ENCODE data around the gene UGP2.
"Not testable (repeated sequence)": the region's sequence is repeated elsewhere in the genome, so short reads cannot be mapped to it uniquely, and the experiment has no call there.

UGP2 gene

GRCh38 chr2:63801455-63801854 lies 40.2 kb upstream of the UGP2 start:
- Histone ChIP-seq H3K27me3 (ENCODE audit: insufficient read depth, low read depth) (no peaks in the 10 kb centered on the region), H3K27ac (no peak overlapping the region), H3K36me3 (ENCODE audit: insufficient read depth) (no peaks in the 10 kb centered on the region), H3K4me3 (IDR thresholded peaks at IDR 0.05; ENCODE audit: insufficient read depth, low read depth, low read length) (no peak overlapping the region), H4K20me1 (ENCODE audit: insufficient read depth) (no peaks in the 10 kb centered on the region), H3K4me1 (ENCODE audit: low read depth, poor library complexity, severe bottlenecking) (no peaks in the 10 kb centered on the region), H2AFZ (ENCODE audit: low read depth) (no peak overlapping the region), H3K4me2 (no peak overlapping the region), H3K79me2 (ENCODE audit: insufficient read depth, low read depth) (no peaks in the 10 kb centered on the region), H3K9ac (no peak overlapping the region)
- no peak for TF ChIP-seq CTCF (conservative IDR thresholded peaks at IDR 0.05; ENCODE audit: low read depth, low read length)

DNA sequence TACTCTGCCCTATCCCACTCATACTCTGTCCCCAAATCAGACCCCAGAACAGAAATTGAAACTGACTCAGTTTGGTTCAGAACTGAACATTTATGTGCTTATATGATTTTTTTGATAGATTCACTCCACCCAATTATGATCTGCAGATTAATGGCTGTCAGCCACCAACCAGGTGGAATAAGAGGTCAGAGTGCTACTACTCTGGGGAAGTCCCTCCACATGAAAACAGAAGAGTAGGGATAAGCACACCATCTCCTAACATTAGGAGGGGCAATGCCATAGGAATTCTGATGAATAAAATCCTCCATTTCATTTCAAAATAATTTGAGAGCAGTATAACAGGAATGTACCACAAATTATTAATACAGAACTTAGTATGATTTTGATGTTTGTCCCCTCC lies 36.3 kb upstream of the UGP2 start:
- Histone ChIP-seq H2AFZ (ENCODE audit: low read depth) (no peak overlapping the region), H3K36me3 (ENCODE audit: insufficient read depth) (no peaks in the 10 kb centered on the region), H3K9ac (no peak overlapping the region), H3K4me3 (IDR thresholded peaks at IDR 0.05; ENCODE audit: insufficient read depth, low read depth, low read length) (no peak overlapping the region), H3K27ac (no peak overlapping the region), H4K20me1 (ENCODE audit: insufficient read depth) (no peaks in the 10 kb centered on the region), H3K27me3 (ENCODE audit: insufficient read depth, low read depth) (no peaks in the 10 kb centered on the region), H3K4me1 (ENCODE audit: low read depth, poor library complexity, severe bottlenecking) (no peaks in the 10 kb centered on the region), H3K4me2 (no peak overlapping the region), H3K79me2 (ENCODE audit: insufficient read depth, low read depth) (no peaks in the 10 kb centered on the region)
- TF ChIP-seq CTCF (conservative IDR thresholded peaks at IDR 0.05; ENCODE audit: low read depth, low read length): no peak

DNA sequence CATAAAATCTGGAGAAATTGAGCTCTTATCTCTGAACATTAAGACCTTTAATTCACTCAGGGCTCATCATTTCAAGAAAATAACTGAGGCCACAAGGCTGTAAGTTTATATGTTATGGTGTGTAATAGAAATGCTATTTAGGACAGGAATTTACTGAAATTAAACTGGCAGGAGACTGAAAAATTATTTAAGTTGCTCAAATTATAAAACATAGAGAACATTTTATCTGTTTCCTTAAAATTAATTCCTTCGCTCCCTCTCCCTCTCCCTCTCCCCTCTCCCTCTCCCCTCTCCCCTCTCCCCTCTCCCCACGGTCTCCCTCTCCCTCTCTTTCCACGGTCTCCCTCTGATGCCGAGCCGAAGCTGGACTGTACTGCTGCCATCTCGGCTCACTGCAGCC lies 33.7 kb upstream of the UGP2 start:
- H4K20me1 ChIP-seq (ENCODE audit: insufficient read depth); H3K4me2 ChIP-seq; H3K79me2 ChIP-seq (ENCODE audit: insufficient read depth, low read depth); H3K27ac ChIP-seq; H3K27me3 ChIP-seq (ENCODE audit: insufficient read depth, low read depth); H2AFZ ChIP-seq (ENCODE audit: low read depth); H3K36me3 ChIP-seq (ENCODE audit: insufficient read depth); H3K9ac ChIP-seq; H3K4me3 ChIP-seq (IDR thresholded peaks at IDR 0.05; ENCODE audit: insufficient read depth, low read depth, low read length); H3K4me1 ChIP-seq (ENCODE audit: low read depth, poor library complexity, severe bottlenecking): not testable (repeated sequence)

GRCh38 chr2:63808911-63809310 lies 32.8 kb upstream of the UGP2 start:
- not testable (repeated sequence) for H3K4me3 ChIP-seq (IDR thresholded peaks at IDR 0.05; ENCODE audit: insufficient read depth, low read depth, low read length); H3K4me1 ChIP-seq (ENCODE audit: low read depth, poor library complexity, severe bottlenecking); H3K4me2 ChIP-seq; H3K36me3 ChIP-seq (ENCODE audit: insufficient read depth); H4K20me1 ChIP-seq (ENCODE audit: insufficient read depth); H3K79me2 ChIP-seq (ENCODE audit: insufficient read depth, low read depth); H2AFZ ChIP-seq (ENCODE audit: low read depth); H3K27ac ChIP-seq; H3K9ac ChIP-seq; H3K27me3 ChIP-seq (ENCODE audit: insufficient read depth, low read depth)

GRCh38 chr2:63811063-63811462 lies 30.6 kb upstream of the UGP2 start:
- Histone ChIP-seq H3K27ac (no peak overlapping the region), H3K4me2 (no peak overlapping the region), H3K79me2 (ENCODE audit: insufficient read depth, low read depth) (no peaks in the 10 kb centered on the region), H2AFZ (ENCODE audit: low read depth) (no peak overlapping the region), H3K4me1 (ENCODE audit: low read depth, poor library complexity, severe bottlenecking) (no peaks in the 10 kb centered on the region), H4K20me1 (ENCODE audit: insufficient read depth) (no peaks in the 10 kb centered on the region), H3K27me3 (ENCODE audit: insufficient read depth, low read depth) (no peaks in the 10 kb centered on the region), H3K9ac (no peak overlapping the region), H3K4me3 (IDR thresholded peaks at IDR 0.05; ENCODE audit: insufficient read depth, low read depth, low read length) (no peak overlapping the region), H3K36me3 (ENCODE audit: insufficient read depth) (no peaks in the 10 kb centered on the region)
- no peak for TF ChIP-seq CTCF (conservative IDR thresholded peaks at IDR 0.05; ENCODE audit: low read depth, low read length)

- not testable (repeated sequence) for H3K79me2 ChIP-seq (ENCODE audit: insufficient read depth, low read depth); H3K4me1 ChIP-seq (ENCODE audit: low read depth, poor library complexity, severe bottlenecking); H3K4me2 ChIP-seq
These were observed 29.8 kb upstream of the UGP2 start for GRCh38 chr2:63811870-63812269.

More at GRCh38 chr2:63811870-63812269, 29.8 kb upstream of the UGP2 start:
- H3K36me3 ChIP-seq (ENCODE audit: insufficient read depth); H3K9ac ChIP-seq; H3K27ac ChIP-seq; H3K4me3 ChIP-seq (IDR thresholded peaks at IDR 0.05; ENCODE audit: insufficient read depth, low read depth, low read length); H2AFZ ChIP-seq (ENCODE audit: low read depth); H3K27me3 ChIP-seq (ENCODE audit: insufficient read depth, low read depth); H4K20me1 ChIP-seq (ENCODE audit: insufficient read depth): not testable (repeated sequence)

Data from KMS-11 (cell line).